HG03196 (cell line): ENCODE results near the gene GJB2.

Experiments
- ATAC-seq: cut with Tn5 transposase; IDR thresholded peaks from one replicate; pipeline ENCODE4 v1.9.1; 2021; ENCODE audit not compliant: unreplicated experiment

The GJB2 gene

GRCh38 chr13:20192836-20193161 lies at the start of gene GJB2:
Gene GJB2 (minus strand): TSS chr13:20192938. CDS start chr13:20189581, 3,357 bp downstream.
- no peak for ATAC-seq

DNA sequence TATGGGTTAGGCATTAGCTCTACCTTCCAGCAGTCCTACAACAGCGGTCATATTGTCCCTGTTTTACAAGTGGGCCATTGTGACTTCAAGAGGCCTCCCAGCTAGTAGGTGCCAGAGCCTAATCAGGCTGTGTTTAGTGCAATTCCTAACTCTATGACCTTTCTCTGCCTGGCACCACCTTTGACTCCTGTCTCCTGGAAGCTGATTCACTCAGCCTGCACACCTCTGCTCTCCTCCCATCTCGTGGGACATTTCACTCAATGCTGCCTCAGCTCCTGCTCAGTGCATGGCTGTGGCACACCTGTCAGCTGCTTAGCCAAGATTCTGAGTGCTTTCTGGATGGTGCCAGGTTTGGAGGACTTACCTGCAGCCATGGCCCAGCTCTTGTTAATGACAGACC lies 48.9 kb upstream of the GJB2 start:
- ATAC-seq: no peak

DNA sequence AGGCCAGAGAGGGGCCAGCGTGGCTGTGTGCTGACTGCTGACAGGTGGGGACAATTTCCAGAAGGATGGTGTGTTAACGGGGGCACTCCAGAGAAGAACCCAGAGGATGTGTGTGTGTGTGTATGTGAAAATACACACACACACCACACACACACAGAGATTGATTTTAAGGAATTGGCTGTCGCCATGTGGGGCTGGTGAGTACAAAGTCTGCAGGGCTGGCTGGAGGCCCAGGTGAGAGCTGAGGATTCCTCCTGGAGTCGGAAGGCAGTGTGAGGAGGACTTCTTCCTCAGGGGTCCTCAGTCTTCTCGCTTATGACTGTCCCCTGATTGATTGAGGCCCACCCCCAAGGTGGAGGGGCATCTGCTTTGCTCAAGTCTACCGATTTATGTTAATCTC lies 47.0 kb upstream of the GJB2 start:
- no peak for ATAC-seq

GRCh38 chr13:20232556-20233277 lies 40.0 kb upstream of the GJB2 start:
- no peak for ATAC-seq

DNA sequence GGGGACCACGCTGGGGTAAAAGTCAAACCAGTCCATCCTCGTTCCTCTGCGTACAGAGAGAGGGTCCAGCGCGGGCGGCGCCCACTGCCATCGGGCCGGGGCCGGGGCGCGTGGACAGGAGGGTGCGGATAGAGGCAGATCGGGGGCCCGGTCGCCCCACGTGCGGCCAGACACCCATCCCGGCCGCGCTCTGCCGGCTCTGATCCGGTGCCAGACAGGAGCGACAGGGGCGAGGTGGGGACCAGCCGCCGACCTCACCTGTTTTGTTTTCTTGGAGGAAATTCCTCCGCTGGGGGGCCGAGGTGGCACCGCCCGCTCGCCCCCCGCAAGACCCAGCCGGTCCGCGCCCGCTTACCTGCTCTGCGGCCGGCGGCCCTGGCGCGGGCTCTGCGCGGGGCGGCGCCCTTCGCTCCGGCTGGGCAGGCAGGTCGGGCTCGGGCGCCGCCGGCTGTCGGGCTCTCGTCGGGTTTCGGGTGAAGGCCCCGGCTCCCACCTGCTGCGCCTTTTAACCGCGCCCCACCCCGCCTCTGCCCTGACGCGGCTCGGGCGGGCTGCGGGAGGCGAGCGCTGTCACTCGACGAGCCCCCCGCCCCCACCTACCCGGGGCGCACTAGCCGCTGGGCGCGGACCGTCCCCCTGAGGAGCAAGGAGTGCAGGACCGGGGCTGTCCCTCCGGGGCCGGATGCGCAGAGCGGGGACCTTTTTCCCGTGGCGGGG lies 39.3 kb upstream of the GJB2 start, which contains the start of gene GJB6:
TSS of gene GJB6 (minus strand) at position 481 of the 717 bp plus-strand sequence. CDS start 8,839 bp downstream, outside the sequence.
- ATAC-seq: no peak

GRCh38 chr13:20230913-20231838 lies 38.4 kb upstream of the GJB2 start:
- no peak for ATAC-seq

DNA sequence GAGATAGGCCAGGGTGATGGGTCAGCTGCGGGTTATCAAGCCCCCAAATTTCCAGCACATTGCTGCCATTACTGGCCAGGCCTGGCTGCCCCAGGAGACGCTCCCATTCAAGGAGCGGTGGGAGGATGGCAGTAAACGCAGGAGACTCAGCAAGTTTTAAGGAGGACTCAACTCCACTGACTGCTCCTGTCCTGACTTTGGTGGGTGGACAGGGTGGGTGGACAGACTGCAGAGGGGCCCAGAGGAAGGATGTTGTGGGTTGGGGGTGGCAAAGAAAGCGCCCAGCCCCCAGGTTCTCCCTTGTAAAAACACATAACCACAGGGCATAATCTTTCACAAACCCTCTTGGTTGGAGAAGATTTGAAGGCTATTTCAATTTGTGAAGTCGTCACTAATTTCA lies 35.0 kb upstream of the GJB2 start:
- ATAC-seq: no peak

DNA sequence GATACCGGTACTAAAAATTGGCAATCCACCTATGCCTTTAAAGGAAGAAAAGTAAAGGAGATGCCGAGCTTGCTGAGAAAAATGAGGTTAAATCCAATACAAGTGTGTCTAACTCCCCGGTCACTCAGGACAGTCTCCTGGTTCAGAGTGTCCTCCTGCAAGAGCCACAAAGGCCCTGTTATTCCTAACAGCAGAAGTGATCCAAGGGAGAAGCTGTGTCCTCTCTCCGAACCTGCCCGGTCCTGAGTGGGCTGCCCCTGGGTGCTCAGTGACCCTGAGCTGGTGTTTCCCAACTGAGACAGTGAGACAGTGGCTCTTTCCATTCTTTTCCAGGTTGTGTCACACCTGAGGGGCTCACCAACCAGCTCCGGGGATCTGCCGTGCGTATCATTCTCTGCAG lies 34.5 kb upstream of the GJB2 start:
- ATAC-seq: no peak

GRCh38 chr13:20222553-20222952 lies 29.8 kb upstream of the GJB2 start:
- no peak for ATAC-seq

GRCh38 chr13:20221772-20222171 lies 29.0 kb upstream of the GJB2 start:
- no peak for ATAC-seq

DNA sequence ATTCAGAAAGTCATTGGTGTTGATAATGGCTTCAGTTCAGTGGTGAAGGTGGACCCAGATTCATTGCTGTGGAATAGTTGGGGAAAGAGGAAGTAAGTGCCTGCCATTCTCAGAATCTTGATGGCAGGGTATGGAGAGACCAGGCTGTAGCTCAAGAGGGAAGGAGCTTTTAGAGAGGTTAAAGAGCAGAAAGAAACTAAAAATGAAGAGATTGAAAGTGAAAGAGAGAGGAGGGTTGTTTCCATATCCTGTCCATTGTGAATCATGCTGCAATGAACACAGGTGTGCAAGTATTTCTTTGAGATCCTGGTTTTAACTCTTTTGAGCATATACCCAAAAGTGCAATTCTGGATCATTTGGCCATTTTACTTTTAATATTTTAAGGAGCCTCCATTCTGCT lies 26.8 kb upstream of the GJB2 start:
- ATAC-seq: peak; percentile 79

DNA sequence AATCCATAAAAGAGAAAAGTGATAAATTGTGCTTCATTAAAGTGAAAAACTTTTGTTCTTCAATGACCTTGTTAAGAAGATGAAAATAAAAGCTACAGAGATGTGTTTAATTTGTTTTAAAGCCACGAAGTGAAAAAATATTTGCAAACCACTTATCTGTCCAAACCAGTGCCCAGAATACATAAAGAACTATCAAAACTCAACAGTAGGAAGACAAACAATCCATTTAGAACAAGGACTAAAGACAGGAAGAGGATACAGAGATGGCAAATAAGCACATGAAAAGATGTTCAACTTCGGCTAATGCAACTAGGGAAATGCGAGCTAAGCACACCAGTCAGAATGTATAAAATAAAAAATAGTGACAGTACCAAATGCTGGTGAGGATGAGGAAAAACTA lies 24.4 kb upstream of the GJB2 start:
- ATAC-seq: no peak

GRCh38 chr13:20209948-20210347 lies 17.2 kb upstream of the GJB2 start:
- ATAC-seq: no peak

- no peak for ATAC-seq
These were observed 14.0 kb upstream of the GJB2 start for GRCh38 chr13:20206698-20207235.

- no peak for ATAC-seq
These were observed 13.4 kb upstream of the GJB2 start for GRCh38 chr13:20206065-20206697.

DNA sequence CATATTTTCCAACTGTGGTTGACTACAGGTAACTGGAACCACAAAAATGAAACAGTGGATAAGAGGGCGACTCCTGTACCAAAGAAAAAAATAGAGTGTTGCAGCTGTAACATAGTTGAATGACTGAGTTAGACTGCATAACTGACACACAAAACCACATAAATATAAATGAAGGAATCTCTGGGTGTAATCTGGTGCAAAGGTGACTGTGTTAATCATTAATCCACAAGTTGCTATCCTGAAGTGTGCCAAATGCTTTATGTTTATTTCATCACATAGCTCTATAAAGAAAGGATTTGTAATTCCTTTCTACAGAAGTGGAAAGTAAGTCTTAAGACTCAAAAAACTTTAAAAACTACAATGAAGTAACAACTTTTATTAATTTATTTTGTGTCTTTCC lies 6.0 kb upstream of the GJB2 start:
- ATAC-seq: no peak

GRCh38 chr13:20197361-20197834 lies 4.7 kb upstream of the GJB2 start:
- ATAC-seq: no peak

- ATAC-seq: no peak
These were observed 3.1 kb upstream of the GJB2 start for GRCh38 chr13:20195801-20196200.

GRCh38 chr13:20193907-20194631 lies 1.3 kb upstream of the GJB2 start:
- ATAC-seq: no peak
